GM21717 (cell line): ENCODE measurements around the gene GUF1.
"Not testable (repeated sequence)": the region's sequence is repeated elsewhere in the genome, so short reads cannot be mapped to it uniquely, and the experiment has no call there.

Experiments used
- ATAC-seq: cut with Tn5 transposase; IDR thresholded peaks from one replicate; pipeline ENCODE4 v1.9.1; 2021; ENCODE audit warnings: mild to moderate bottlenecking, moderate library complexity; ENCODE audit not compliant: unreplicated experiment

The GUF1 gene

GRCh38 chr4:44701037-44701436 is 22.8 kb downstream of the GUF1 start:
- no peak for ATAC-seq

GRCh38 chr4:44704673-44705072 is 26.5 kb downstream of the GUF1 start:
- no peak for ATAC-seq

- no peak for ATAC-seq
Observed at GRCh38 chr4:44713125-44713524, 34.9 kb downstream of the GUF1 start.

GRCh38 chr4:44716597-44716996 is 38.4 kb downstream of the GUF1 start:
- ATAC-seq = no peak

- ATAC-seq = no peak
Observed at GRCh38 chr4:44720371-44720770, 42.2 kb downstream of the GUF1 start.

GRCh38 chr4:44722001-44722400 is 43.8 kb downstream of the GUF1 start:
- no peak for ATAC-seq

GRCh38 chr4:44725166-44725565 is 46.9 kb downstream of the GUF1 start:
- no peak for ATAC-seq

- no peak for ATAC-seq
Observed at GRCh38 chr4:44725726-44726037, 47.5 kb downstream of the GUF1 start.

GRCh38 chr4:44726038-44726871 is 48.0 kb downstream of the GUF1 start, which contains the start of gene GNPDA2:
Gene GNPDA2 (minus strand): TSS chr4:44726556. CDS start chr4:44722207, 4,349 bp downstream.
- ATAC-seq = peak; percentile 92

- no peak for ATAC-seq
Observed at GRCh38 chr4:44727471-44727870, 49.3 kb downstream of the GUF1 start.

- not testable (repeated sequence) for ATAC-seq
Observed at GRCh38 chr4:44728694-44729093, 50.5 kb downstream of the GUF1 start.

- ATAC-seq = no peak
Observed at GRCh38 chr4:44736900-44737299, 58.7 kb downstream of the GUF1 start.

GRCh38 chr4:44738615-44739014 is 60.4 kb downstream of the GUF1 start:
- ATAC-seq = no peak

GRCh38 chr4:44740201-44740600 is 62.0 kb downstream of the GUF1 start:
- no peak for ATAC-seq
